PFSK-1 (cell line): Measurements from ENCODE around the gene PKP1.

Source experiments
- FOXP2 ChIP-seq: optimal IDR thresholded peaks from 2 replicates; pipeline ENCODE3; 2011; ENCODE audit warnings: borderline replicate concordance, control low read depth, inconsistent platforms; ENCODE audit not compliant: insufficient read depth; ENCODE audit errors: extremely low read length, extremely low read depth
- POLR2AphosphoS5 ChIP-seq: IDR thresholded peaks from 2 replicates; pipeline ENCODE4 v1.6.1; 2012; ENCODE audit warnings: low read depth, mild to moderate bottlenecking, control low read depth, low read length, moderate library complexity
- REST ChIP-seq, 2 experiments: IDR thresholded peaks; 2 replicates each; pipeline versions ENCODE4 v1.6.1 to v1.8.0; 2011 to 2012; ENCODE audit warnings: low read depth in 2 of 2, low read length in 2 of 2, control low read depth in 1 of 2, inconsistent platforms in 1 of 2, mild to moderate bottlenecking in 1 of 2, moderate library complexity in 1 of 2; ENCODE audit not compliant: insufficient read depth in 1 of 2
- SIN3A ChIP-seq: IDR thresholded peaks from 2 replicates; pipeline ENCODE4 v1.6.1; 2012; ENCODE audit warnings: mild to moderate bottlenecking, low read length, moderate library complexity, borderline replicate concordance; ENCODE audit not compliant: insufficient read depth
- TAF1 ChIP-seq: IDR thresholded peaks from 2 replicates; pipeline ENCODE4 v1.6.1; 2012; ENCODE audit warnings: low read length, control low read depth, borderline replicate concordance; ENCODE audit not compliant: insufficient read depth

The PKP1 gene

GRCh38 chr1:201313086-201313485 is 29.8 kb downstream of the PKP1 start:
- TF ChIP-seq POLR2AphosphoS5: no peak
- TF ChIP-seq SIN3A: no peak
- no peak for TF ChIP-seq FOXP2
- TF ChIP-seq REST (IDR thresholded peaks at IDR 0.05; ENCODE audit: insufficient read depth in 1 of 2, low read depth in 2 of 2, low read length in 2 of 2): no peak
- no peak for TF ChIP-seq TAF1

- TF ChIP-seq SIN3A (no peak), FOXP2 (no peak), POLR2AphosphoS5 (no peak), TAF1 (no peak), REST (IDR thresholded peaks at IDR 0.05; ENCODE audit: insufficient read depth in 1 of 2, low read depth in 2 of 2, low read length in 2 of 2) (no peak)
Measured at GRCh38 chr1:201316556-201316955, 33.2 kb downstream of the PKP1 start.

- no peak for TF ChIP-seq REST (IDR thresholded peaks at IDR 0.05; ENCODE audit: insufficient read depth in 1 of 2, low read depth in 2 of 2, low read length in 2 of 2)
- TF ChIP-seq SIN3A: no peak
- no peak for TF ChIP-seq FOXP2
- TF ChIP-seq POLR2AphosphoS5: no peak
- TF ChIP-seq TAF1: no peak
Measured at GRCh38 chr1:201317551-201317950, 34.2 kb downstream of the PKP1 start.

- no peak for TF ChIP-seq POLR2AphosphoS5
- no peak for TF ChIP-seq SIN3A
- TF ChIP-seq TAF1: no peak
- TF ChIP-seq FOXP2: no peak
- no peak for TF ChIP-seq REST (IDR thresholded peaks at IDR 0.05; ENCODE audit: insufficient read depth in 1 of 2, low read depth in 2 of 2, low read length in 2 of 2)
Measured at GRCh38 chr1:201318504-201319340, 35.4 kb downstream of the PKP1 start.
